NOMO-1 (cell line): ENCODE results near the gene NEK4.

Experiments used
- DNase-seq, 2 experiments: peaks; one replicate each; lab custom pipeline; 2025; ENCODE audit not compliant: unreplicated experiment in 2 of 2; lab: John Stamatoyannopoulos, UW

The NEK4 gene

DNA sequence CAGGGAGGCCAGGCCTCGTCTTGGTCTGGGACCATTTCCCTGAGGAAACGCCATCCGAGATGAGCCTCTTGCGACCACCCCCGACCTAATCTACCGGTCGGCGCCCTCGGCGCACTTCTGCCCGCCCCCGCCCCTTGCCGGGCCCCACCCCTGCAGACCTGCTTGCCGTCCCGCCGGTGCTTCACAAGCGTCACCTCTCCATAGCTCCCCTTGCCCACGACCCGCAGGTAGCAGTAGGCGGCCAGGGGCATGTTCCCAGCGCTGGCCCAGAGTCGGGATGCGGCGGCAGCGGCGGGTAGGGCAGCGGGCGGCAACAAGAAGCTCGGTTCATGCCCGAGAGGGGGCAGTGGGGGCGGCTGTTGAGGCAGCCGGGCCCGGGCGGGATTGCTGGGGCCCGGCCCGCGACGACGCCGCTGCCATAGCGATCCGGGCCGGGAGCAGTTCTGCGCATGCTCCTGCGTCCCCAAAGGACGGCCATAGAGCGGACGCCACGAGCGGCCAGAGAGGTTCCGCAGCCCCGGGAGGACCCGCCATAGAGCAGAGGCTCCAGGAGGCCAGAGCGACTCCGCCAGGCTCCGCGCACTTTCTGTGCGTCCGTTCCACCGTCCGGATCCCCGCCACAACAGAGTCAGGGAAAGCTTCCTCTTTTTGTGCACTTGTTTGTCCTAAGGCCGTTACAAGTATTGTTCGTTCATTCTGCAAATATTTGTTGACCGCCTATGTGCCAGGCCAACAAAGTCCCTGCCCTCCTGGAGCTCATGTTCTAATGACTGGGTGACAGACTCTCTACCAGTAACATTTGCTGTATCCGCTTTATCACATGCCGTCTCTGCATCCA, at the start of gene NEK4:
TSS of gene NEK4 (minus strand) at position 445 of the 838 bp plus-strand sequence. CDS start at position 251, 194 bp downstream.
- DNase-seq, result peak; percentile 93 to 95

DNA sequence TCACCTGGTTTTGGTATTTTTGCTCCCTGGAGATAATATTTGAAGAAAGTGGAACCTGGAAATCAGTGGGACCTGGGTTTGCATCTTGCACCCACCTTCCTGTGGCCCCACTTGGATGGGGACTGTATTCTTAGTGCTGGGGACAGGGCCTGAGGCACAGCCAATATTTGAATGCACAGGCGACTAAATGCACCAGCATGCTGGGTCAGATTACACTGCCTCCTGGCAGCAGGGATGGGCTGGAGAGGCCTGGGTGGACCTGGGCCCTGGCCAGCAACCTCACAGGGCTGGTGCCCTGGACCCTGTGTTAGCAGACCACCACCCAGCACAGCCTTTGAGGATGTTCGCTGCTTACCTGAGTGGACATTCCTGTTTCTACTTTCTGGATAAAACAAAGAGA, 49.2 kb upstream of the NEK4 start:
- no peak for DNase-seq

GRCh38 chr3:52817860-52818259, 47.1 kb upstream of the NEK4 start:
- DNase-seq, result no peak

DNA sequence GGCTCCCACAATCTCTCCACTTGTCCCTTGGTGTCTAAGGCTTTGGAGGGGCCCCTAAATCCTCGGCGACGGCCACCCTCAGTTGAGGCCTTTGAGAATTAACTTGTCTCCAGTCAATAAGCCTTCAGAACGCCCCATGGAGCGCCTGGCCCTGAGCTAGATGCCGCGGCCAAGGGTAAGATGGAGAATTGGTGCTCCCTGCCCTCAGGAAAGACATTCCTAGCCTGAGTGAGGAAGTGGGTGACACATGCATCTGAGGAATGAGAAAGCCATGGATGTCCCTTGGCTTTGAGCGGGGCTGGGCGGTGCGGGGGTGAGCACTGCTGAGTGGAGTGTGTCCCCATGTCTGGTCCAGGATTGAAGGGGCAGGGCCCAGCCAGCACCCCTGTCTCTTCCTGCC, 46.5 kb upstream of the NEK4 start:
- DNase-seq, result no peak

DNA sequence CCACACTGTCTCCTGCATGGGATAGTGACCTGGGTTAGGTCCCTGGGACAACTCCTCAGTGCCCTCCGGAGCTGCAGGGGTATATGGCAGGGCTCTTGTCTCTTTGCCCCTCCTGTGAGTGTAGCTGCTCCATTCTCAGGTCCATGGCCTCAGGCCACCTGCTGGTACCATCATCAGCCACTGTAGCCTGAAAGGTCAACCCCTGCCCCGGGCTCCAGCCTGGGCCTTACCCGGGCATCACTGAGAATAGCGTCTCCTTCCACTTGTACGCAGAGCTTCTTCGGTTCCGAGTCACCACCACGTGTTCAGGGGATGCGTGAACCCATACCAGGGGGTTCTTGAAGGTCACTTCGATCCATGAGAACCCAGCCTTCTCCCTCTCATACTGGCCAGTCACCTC, 45.9 kb upstream of the NEK4 start:
- no peak for DNase-seq

- no peak for DNase-seq
Observed at GRCh38 chr3:52816199-52816598, 45.5 kb upstream of the NEK4 start.

GRCh38 chr3:52813810-52814209, 43.1 kb upstream of the NEK4 start:
- no peak for DNase-seq

GRCh38 chr3:52811452-52812011, 40.8 kb upstream of the NEK4 start:
- DNase-seq, result no peak

DNA sequence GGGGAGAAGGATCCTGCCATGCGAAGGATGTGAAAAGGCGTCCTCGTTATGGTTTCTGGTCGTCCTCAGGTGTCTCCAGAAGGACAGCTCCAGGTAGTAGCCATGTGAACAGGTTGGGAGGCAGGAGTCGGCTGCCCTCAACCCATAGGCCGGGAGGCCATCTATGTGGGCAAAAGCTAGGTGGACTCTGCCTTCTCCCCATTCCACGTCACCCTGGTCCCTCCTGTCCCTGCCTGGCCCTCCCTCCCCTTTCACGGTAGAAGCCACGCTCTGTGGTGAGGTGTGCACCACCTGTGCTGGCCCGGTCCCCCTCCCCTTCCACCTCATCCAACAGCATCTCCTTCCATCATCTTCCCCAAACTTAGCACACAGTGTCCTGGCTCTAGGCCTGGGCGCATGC, 40.2 kb upstream of the NEK4 start:
- DNase-seq, result no peak

- no peak for DNase-seq
Observed at GRCh38 chr3:52809662-52810377, 39.1 kb upstream of the NEK4 start.

GRCh38 chr3:52809149-52809548, 38.4 kb upstream of the NEK4 start:
- no peak for DNase-seq

- no peak for DNase-seq
Observed at GRCh38 chr3:52805270-52806039, 34.7 kb upstream of the NEK4 start.

DNA sequence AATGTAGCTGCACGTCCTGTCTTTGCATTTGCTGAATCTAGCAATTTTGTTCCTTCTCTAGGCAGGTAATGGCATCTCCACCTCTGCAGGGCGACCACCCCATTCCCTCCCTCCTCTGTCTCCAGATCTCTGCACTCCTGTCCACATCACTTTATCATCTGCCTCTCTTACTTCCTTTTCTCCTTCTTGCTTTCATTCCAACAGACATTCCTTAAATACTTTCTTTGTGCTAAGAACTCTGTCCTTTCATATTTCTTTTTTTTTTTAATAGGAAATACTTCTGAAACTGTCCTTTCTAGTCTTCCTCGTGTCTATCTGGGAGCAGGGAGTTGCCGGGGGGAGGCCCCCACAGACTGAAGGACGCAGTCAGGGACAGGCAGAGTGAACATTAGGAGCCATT, 31.1 kb upstream of the NEK4 start:
- no peak for DNase-seq

DNA sequence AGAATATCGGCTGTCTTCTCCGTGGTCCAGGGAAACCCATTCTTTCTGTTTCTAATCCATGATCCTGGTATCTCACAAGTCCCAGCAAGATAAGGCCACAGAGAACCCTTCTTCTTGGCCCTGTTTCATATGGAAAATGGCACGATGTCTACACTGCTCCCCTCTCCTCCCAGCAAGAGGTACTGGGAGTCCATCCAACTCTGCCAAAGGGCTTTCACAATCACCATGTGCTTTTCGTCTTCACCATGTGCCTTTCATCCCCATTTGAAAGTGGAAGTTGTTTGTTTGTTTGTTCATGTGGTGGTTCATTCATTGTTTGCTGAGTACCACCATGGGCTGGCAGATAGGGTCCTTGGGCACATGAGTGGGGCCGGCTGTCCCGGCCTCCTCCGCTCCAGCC, 29.3 kb upstream of the NEK4 start:
- DNase-seq, result no peak

- no peak for DNase-seq
Observed at GRCh38 chr3:52798978-52799476, 28.3 kb upstream of the NEK4 start.

GRCh38 chr3:52798376-52798977, 27.7 kb upstream of the NEK4 start:
- no peak for DNase-seq

- DNase-seq, result no peak
Observed at GRCh38 chr3:52796411-52796810, 25.7 kb upstream of the NEK4 start.

DNA sequence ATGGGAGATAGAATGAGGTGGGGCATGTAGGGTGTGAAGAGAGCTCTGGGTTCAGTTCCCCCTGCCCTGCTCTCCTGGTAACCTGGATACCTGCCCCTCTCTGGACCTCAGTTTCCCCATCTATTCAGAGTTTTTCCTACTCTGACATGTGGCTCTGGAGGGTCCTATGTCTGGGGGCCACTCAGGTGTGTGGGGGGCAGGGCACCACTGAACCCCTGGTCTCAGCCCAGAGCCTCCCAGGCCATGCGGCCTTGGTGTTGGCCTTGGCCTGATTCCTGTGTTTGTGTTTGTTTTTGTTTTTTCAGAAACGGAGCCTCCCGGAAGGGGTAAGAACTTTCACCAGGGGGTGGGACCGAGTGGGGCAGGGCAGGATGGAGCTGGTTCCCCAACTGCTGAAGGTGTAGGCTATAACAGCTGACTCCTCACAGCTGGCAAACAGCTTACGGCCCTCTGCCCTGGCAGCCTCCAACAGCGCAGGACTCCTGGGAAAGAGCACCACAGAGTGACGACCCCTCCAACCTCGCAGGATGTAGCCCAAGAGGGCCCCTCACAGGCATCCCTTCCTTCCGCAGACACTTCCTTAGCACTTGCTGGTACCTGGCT, 24.7 kb upstream of the NEK4 start:
- DNase-seq, result no peak

DNA sequence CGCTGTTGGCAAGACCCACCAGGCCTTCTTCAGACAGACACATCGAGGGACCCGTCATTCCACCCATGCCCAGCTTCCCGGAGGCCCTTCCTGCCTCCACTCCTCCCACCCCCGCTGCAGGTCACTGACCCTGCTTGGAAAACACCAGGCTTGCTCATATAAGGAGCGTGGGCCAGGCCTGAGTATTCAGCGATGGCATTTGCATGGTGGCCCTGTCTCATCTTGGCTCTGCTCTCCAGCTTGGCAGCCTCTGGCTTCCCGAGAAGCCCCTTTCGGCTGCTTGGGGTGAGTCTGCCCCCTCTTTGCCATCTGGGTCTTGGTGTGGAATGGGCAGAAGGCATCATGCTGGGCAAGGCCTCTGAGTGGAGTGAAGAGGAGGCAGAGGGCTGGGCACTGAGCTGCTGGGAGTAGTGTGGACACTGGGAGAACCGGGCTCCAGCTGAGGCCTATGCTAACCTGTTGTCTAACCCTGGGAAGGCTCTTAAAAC, 23.9 kb upstream of the NEK4 start, which contains the start of gene ITIH3:
TSS of gene ITIH3 (plus strand) at position 185 of the 488 bp plus-strand sequence. CDS start at position 193, 8 bp downstream.
- no peak for DNase-seq
